HepG2 (cell line): Measurements from ENCODE around the gene FITM1. TPM values are rescaled to one million over a fixed set of nuclear protein-coding genes. Genes with fewer than 3 reads are reported as not detected.

Experiments
- AKAP8 ChIP-seq: sonication (generic); formaldehyde crosslinking; IDR thresholded peaks from 2 replicates; pipeline ENCODE4 v1.5.1; 2020; ENCODE audit warnings: mild to moderate bottlenecking, missing genetic modification reagents
- ATF2 ChIP-seq: sonication (generic); formaldehyde crosslinking; IDR thresholded peaks from 2 replicates; pipeline ENCODE4 v1.4.0; 2020; ENCODE audit warnings: missing genetic modification reagents
- ATF7 ChIP-seq, 2 experiments: fragments of 450-650 bp in 1 of 2; sonication (generic) in 1 of 2; formaldehyde crosslinking in 1 of 2; IDR thresholded peaks; 2 replicates each; pipeline versions ENCODE4 v1.4.0 to v1.6.1; 2016 to 2020; ENCODE audit warnings: antibody characterized with exemption in 1 of 2, mild to moderate bottlenecking in 1 of 2, missing genetic modification reagents in 1 of 2
- GTF2F1 ChIP-seq: fragments of 150-350 bp; IDR thresholded peaks from 2 replicates; pipeline ENCODE4 v1.6.1; 2014; ENCODE audit warnings: low read length
- IRF1 ChIP-seq: sonication (generic); formaldehyde crosslinking; IDR thresholded peaks from 2 replicates; pipeline ENCODE4 v1.4.0; 2020; ENCODE audit warnings: low read depth, mild to moderate bottlenecking, missing genetic modification reagents
- KMT2A ChIP-seq: sonication (generic); formaldehyde crosslinking; IDR thresholded peaks from 2 replicates; pipeline ENCODE4 v1.4.0; 2020; ENCODE audit warnings: missing genetic modification reagents
- PPARG ChIP-seq: conservative IDR thresholded peaks from 2 replicates; pipeline ENCODE4 v1.6.1; 2016; ENCODE audit warnings: missing biosample characterization, missing genetic modification reagents
- RXRA ChIP-seq: sonication (generic); formaldehyde crosslinking; IDR thresholded peaks from 2 replicates; pipeline ENCODE4 v1.5.1; 2020; ENCODE audit warnings: missing genetic modification reagents
- SKI ChIP-seq: fragments of 450-650 bp; IDR thresholded peaks from one replicate; pipeline ENCODE4 v1.6.1; 2018; ENCODE audit warnings: mild to moderate bottlenecking; ENCODE audit not compliant: partially characterized antibody
- SP140L ChIP-seq: sonication (generic); formaldehyde crosslinking; IDR thresholded peaks from 2 replicates; pipeline ENCODE4 v1.4.0; 2020; ENCODE audit warnings: missing genetic modification reagents, borderline replicate concordance
- YEATS4 ChIP-seq: sonication (generic); formaldehyde crosslinking; IDR thresholded peaks from 2 replicates; pipeline ENCODE4 v1.4.0; 2020; ENCODE audit warnings: missing genetic modification reagents, borderline replicate concordance
- ZBTB25 ChIP-seq: IDR thresholded peaks from 2 replicates; pipeline ENCODE4 v1.6.1; 2018; ENCODE audit warnings: missing genetic modification reagents
- ZMYM4 ChIP-seq: sonication (generic); formaldehyde crosslinking; IDR thresholded peaks from 2 replicates; pipeline ENCODE4 v1.8.1; 2023; ENCODE audit warnings: mild to moderate bottlenecking, missing genetic modification reagents
- ZNF136 ChIP-seq: sonication (generic); formaldehyde crosslinking; IDR thresholded peaks from 2 replicates; pipeline ENCODE4 v1.8.1; 2022; ENCODE audit warnings: low read depth, mild to moderate bottlenecking, moderate library complexity, missing genetic modification reagents
- ZNF687 ChIP-seq: sonication (generic); formaldehyde crosslinking; IDR thresholded peaks from 2 replicates; pipeline ENCODE4 v1.5.1; 2020; ENCODE audit warnings: mild to moderate bottlenecking, missing genetic modification reagents, moderate library complexity
- ZNF703 ChIP-seq: sonication (generic); formaldehyde crosslinking; IDR thresholded peaks from 2 replicates; pipeline ENCODE4 v1.5.1; 2020; ENCODE audit warnings: missing genetic modification reagents, mild to moderate bottlenecking, moderate library complexity, borderline replicate concordance
- ZNF800 ChIP-seq: sonication (generic); formaldehyde crosslinking; IDR thresholded peaks from 2 replicates; pipeline ENCODE4 v1.4.0; 2020; ENCODE audit warnings: missing genetic modification reagents
- polyA plus RNA-seq, 8 experiments: library from polyadenylated mRNA; depleted of rRNA in 3 of 8; stranded (reverse) in 7 of 8; unstranded in 1 of 8; fragments of >200 nt; fragmentation: Illumina TruSeq in 4 of 8; extraction: Trizol in 4 of 8; gene quantifications; 2 replicates each; pipeline versions ENCODE4 v1.2.1 to v1.2.3, GENCODE V29; 2011 to 2016; ENCODE audit warnings: low read depth in 4 of 8, missing spikeins in 1 of 8, mixed read lengths in 1 of 8; ENCODE audit not compliant: insufficient read depth in 1 of 8
- total RNA-seq, 5 experiments: library from RNA; depleted of rRNA; stranded (reverse); fragments of >200 nt; fragmentation: Illumina TruSeq; extraction: Trizol; gene quantifications; 2 replicates each; pipeline ENCODE4 v1.2.3, GENCODE V29; 2016; ENCODE audit warnings: low read depth in 1 of 5

Gene FITM1
- total and polyA plus RNA-seq, 2 of the 13 experiments (the other 11 are each of a cell fraction or from before 2014, with no cell fraction given), result 2.7 to 5.8 TPM

- TF ChIP-seq YEATS4 (CRISPR knock-in tag), result no peak
- TF ChIP-seq ATF7 (IDR thresholded peaks at IDR 0.05), result no peak
- peak; percentile 83; the same call in 1 of the 2 replicates for TF ChIP-seq ATF7 (CRISPR knock-in tag; IDR thresholded peaks at IDR 0.05)
- no peak; the same call in 1 of the 2 replicates for TF ChIP-seq KMT2A
- TF ChIP-seq SP140L (CRISPR knock-in tag), result no peak
- no peak; the same call in 1 of the 2 replicates for TF ChIP-seq RXRA (CRISPR knock-in tag)
- TF ChIP-seq ATF2 (CRISPR knock-in tag), result no peak; the same call in 1 of the 2 replicates
- no peak for TF ChIP-seq AKAP8 (CRISPR knock-in tag)
- no peak for TF ChIP-seq SKI
- TF ChIP-seq ZNF800, result peak; percentile 19; the same call in 1 of the 2 replicates
- no peak for TF ChIP-seq GTF2F1
- TF ChIP-seq ZNF687 (CRISPR knock-in tag), result no peak
- no peak for TF ChIP-seq ZBTB25 (CRISPR knock-in tag)
- no peak for TF ChIP-seq ZMYM4 (CRISPR knock-in tag)
- no peak for TF ChIP-seq ZNF136 (CRISPR knock-in tag)
- TF ChIP-seq ZNF703 (CRISPR knock-in tag), result no peak
- no peak; the same call in 1 of the 2 replicates for TF ChIP-seq PPARG (CRISPR knock-in tag)
- TF ChIP-seq IRF1 (CRISPR knock-in tag), result 0 out of 2 replicates have a peak, but pooled peaks have one; percentile 10
Observed at GRCh38 chr14:24093207-24093900, 37.1 kb upstream of the FITM1 start (continued).
